ENCODE data around the gene VWCE. TPM values are rescaled to one million over a fixed set of nuclear protein-coding genes. Genes with fewer than 3 reads are reported as not detected.

Gene VWCE
- total RNA-seq, 1 experiment from 2014 or later, result 2.5 TPM

DNA sequence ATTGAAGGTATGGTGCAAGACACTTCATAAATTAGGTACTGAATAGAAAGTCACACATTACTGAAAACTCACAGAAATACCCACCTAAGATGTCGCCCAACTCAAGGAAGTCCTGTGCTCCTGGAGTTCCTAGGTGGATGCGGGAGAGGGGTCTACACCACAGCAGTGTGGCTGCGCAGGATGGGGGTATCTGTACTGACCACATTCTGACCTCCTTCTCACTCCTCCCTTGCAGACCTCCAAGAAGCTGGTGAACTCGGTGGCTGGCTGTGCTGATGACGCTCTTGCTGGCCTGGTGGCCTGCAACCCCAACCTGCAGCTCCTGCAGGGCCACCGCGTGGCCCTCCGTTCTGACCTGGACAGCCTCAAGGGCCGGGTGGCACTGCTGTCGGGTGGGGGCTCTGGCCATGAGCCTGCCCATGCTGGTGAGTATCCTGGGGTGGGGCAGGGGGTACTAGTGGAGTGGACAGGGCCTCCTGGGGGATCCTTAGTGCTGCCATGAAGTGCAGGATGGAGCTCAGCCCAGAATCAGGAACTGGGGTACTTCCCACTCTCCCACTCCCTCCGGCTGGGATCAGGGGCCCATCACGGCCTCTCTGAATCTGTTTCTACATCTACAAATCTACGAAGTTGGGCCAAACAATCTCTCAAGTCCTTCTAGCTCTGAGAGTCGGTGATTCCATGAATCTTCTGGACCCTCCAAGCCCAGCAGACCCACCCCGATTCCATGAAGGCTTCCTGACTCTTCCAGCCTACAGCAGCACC is 42.8 kb upstream of the VWCE start:
- H2AFZ ChIP-seq (ENCODE audit: low read depth, low read length, poor library complexity, severe bottlenecking), result no peak overlapping the region
- ATAC-seq (no peak), DNase-seq (ENCODE audit: low read depth, low spot score) (no peak)
- H3K9me2 ChIP-seq (ENCODE audit: insufficient read depth), result no peaks in the 10 kb centered on the region
- ChIA-PET RAD21 (ENCODE audit: low non-redundant PET in 1 of 2, low total read pairs in 2 of 2, uncharacterized antibody in 2 of 2, unreplicated experiment in 2 of 2) (no interaction called here), POLR2A (no interaction called here), CTCF (interaction anchor here (4.6 kb wide), 1 partner anchor 46 kb away, joined by 120 read pairs; no protein-coding TSS in a partner anchor)
- no peak overlapping the region for H3K4me2 ChIP-seq (ENCODE audit: low read length)
- no peaks in the 10 kb centered on the region for H3K27me3 ChIP-seq (ENCODE audit: insufficient read depth, low read length)
- H3K27ac ChIP-seq (ENCODE audit: low read depth, low read length), result no peak overlapping the region
- H4K20me1 ChIP-seq (ENCODE audit: insufficient read depth), result no peaks in the 10 kb centered on the region
- no peaks in the 10 kb centered on the region for H3K9me3 ChIP-seq (ENCODE audit: control insufficient read depth in 1 of 2, insufficient read depth in 1 of 2, low read depth in 1 of 2, low read length in 2 of 2)
- no peak overlapping the region for H3K9ac ChIP-seq (ENCODE audit: low read length)
- peaks cover 25% of the 10 kb centered on the region for H3K79me2 ChIP-seq (ENCODE audit: insufficient read depth, low read length)
- H3K36me3 ChIP-seq (ENCODE audit: control insufficient read depth in 1 of 2, insufficient read depth in 2 of 2, low read length in 2 of 2), result peaks cover 5 to 9% of the 10 kb centered on the region in 2 experiments; a peak in 3 of 4 replicates
- intact Hi-C loops (cut with micrococcal nuclease), result loop anchor here (5.0 kb wide), 1 partner anchor 289 kb away; no protein-coding TSS in a partner anchor
- no peak for TF ChIP-seq EGR1 (IDR thresholded peaks at IDR 0.05; ENCODE audit: low read depth)
- no peak for TF ChIP-seq JUND (IDR thresholded peaks at IDR 0.05)
- TF ChIP-seq CBX3 (IDR thresholded peaks at IDR 0.05; ENCODE audit: low read depth), result no peak
- no peak for TF ChIP-seq EZH2 (IDR thresholded peaks at IDR 0.05)
- TF ChIP-seq ZNF274 (IDR thresholded peaks at IDR 0.05; ENCODE audit: low read depth, low read length), result no peak
- TF ChIP-seq CEBPB (IDR thresholded peaks at IDR 0.05; ENCODE audit: low read depth), result no peak
- no peak for TF ChIP-seq ZFX (IDR thresholded peaks at IDR 0.05)
- TF ChIP-seq POLR2AphosphoS5 (IDR thresholded peaks at IDR 0.05; ENCODE audit: low read depth, low read length), result no peak
- no peak for TF ChIP-seq TCF7L2 (IDR thresholded peaks at IDR 0.05; ENCODE audit: borderline replicate concordance, extremely low read depth, insufficient read depth, insufficient read length)
- H3K4me3 ChIP-seq (replicated peaks in 1 of 2; ENCODE audit: low read depth in 1 of 2, low read length in 2 of 2), result no peak overlapping the region
- no TSS peak for BruUV-seq (replicated peaks)
- H3K4me1 ChIP-seq (ENCODE audit: control insufficient read depth in 1 of 2, insufficient read depth in 2 of 2, low read length in 2 of 2), result peaks cover 19 to 32% of the 10 kb centered on the region in 2 experiments
